ENCODE results near the gene DYNC1H1. TPM values are rescaled to one million over a fixed set of nuclear protein-coding genes. Genes with fewer than 3 reads are reported as not detected.

Gene DYNC1H1
- total and polyA plus RNA-seq, 2 experiments from 2014 or later = 141 to 405 TPM

GRCh38 chr14:102020058-102020971, 55.9 kb downstream of the DYNC1H1 start:
- no peaks in the 10 kb centered on the region for H3K36me3 ChIP-seq (replicated peaks; ENCODE audit: insufficient read depth, low read depth)
- no peak for DNase-seq (ENCODE audit: low spot score)
- no peaks in the 10 kb centered on the region for H3K9me3 ChIP-seq (ENCODE audit: low read depth)
- no peaks in the 10 kb centered on the region for H3K9me2 ChIP-seq (replicated peaks; ENCODE audit: insufficient read depth)
- TF ChIP-seq EZH2 (IDR thresholded peaks at IDR 0.05; ENCODE audit: borderline replicate concordance) = no peak
- H3K27me3 ChIP-seq = no peaks in the 10 kb centered on the region
- H3K79me2 ChIP-seq = no peaks in the 10 kb centered on the region
- H2AFZ ChIP-seq = no peak overlapping the region
- no peaks in the 10 kb centered on the region for H4K20me1 ChIP-seq (ENCODE audit: insufficient read depth, poor library complexity, severe bottlenecking)
- no peaks in the 10 kb centered on the region for H3K4me1 ChIP-seq (ENCODE audit: insufficient read depth)
- H3K4me3 ChIP-seq = no peak overlapping the region
- H3K27ac ChIP-seq = no peak overlapping the region
- 97% methylated on average over 13 of the region's 13 CpGs for WGBS (ENCODE audit: low lambda C conversion rate, missing lambda C conversion rate)
- H3K4me2 ChIP-seq = no peak overlapping the region

GRCh38 chr14:102026934-102027333, 62.6 kb downstream of the DYNC1H1 start:
- Histone ChIP-seq H3K4me1 (ENCODE audit: insufficient read depth) (peaks cover 19% of the 10 kb centered on the region), H3K9me3 (ENCODE audit: low read depth) (no peaks in the 10 kb centered on the region), H3K27me3 (no peaks in the 10 kb centered on the region), H2AFZ (no peak overlapping the region), H3K4me2 (no peak overlapping the region), H3K9me2 (replicated peaks; ENCODE audit: insufficient read depth) (no peaks in the 10 kb centered on the region), H3K4me3 (no peak overlapping the region), H3K36me3 (replicated peaks; ENCODE audit: insufficient read depth, low read depth) (peaks cover 4% of the 10 kb centered on the region), H3K79me2 (no peaks in the 10 kb centered on the region), H4K20me1 (ENCODE audit: insufficient read depth, poor library complexity, severe bottlenecking) (no peaks in the 10 kb centered on the region), H3K27ac (peak overlapping the region; percentile 90)
- 89% methylated on average over 9 of the region's 9 CpGs for WGBS (ENCODE audit: low lambda C conversion rate, missing lambda C conversion rate)
- DNase-seq (ENCODE audit: low spot score) = no peak
- TF ChIP-seq EZH2phosphoT487 (IDR thresholded peaks at IDR 0.05; ENCODE audit: low read depth, severe bottlenecking, unreplicated experiment) = no peak
- TF ChIP-seq CTCF (IDR thresholded peaks at IDR 0.05; ENCODE audit: poor library complexity) = no peak
- no peak for TF ChIP-seq EZH2 (IDR thresholded peaks at IDR 0.05; ENCODE audit: borderline replicate concordance)

- Histone ChIP-seq H4K20me1 (ENCODE audit: insufficient read depth, poor library complexity, severe bottlenecking) (no peaks in the 10 kb centered on the region), H3K36me3 (replicated peaks; ENCODE audit: insufficient read depth, low read depth) (peaks cover 4% of the 10 kb centered on the region), H3K4me1 (ENCODE audit: insufficient read depth) (peaks cover 19% of the 10 kb centered on the region), H3K9me3 (ENCODE audit: low read depth) (no peaks in the 10 kb centered on the region), H3K27me3 (no peaks in the 10 kb centered on the region), H3K9me2 (replicated peaks; ENCODE audit: insufficient read depth) (no peaks in the 10 kb centered on the region), H3K4me2 (no peak overlapping the region), H2AFZ (no peak overlapping the region), H3K79me2 (no peaks in the 10 kb centered on the region), H3K4me3 (no peak overlapping the region), H3K27ac (peak overlapping the region; percentile 90)
- WGBS (ENCODE audit: low lambda C conversion rate, missing lambda C conversion rate) = 97% methylated on average over 6 of the region's 6 CpGs
- TF ChIP-seq EZH2 (IDR thresholded peaks at IDR 0.05; ENCODE audit: borderline replicate concordance) (no peak), CTCF (IDR thresholded peaks at IDR 0.05; ENCODE audit: poor library complexity) (no peak), EZH2phosphoT487 (IDR thresholded peaks at IDR 0.05; ENCODE audit: low read depth, severe bottlenecking, unreplicated experiment) (no peak)
- DNase-seq (ENCODE audit: low spot score) = no peak
Measured at GRCh38 chr14:102027951-102028350, 63.6 kb downstream of the DYNC1H1 start.

GRCh38 chr14:102028733-102029132, 64.4 kb downstream of the DYNC1H1 start:
- Histone ChIP-seq H3K4me3 (no peak overlapping the region), H3K9me2 (replicated peaks; ENCODE audit: insufficient read depth) (no peaks in the 10 kb centered on the region), H3K4me2 (no peak overlapping the region), H2AFZ (no peak overlapping the region), H3K4me1 (ENCODE audit: insufficient read depth) (peaks cover 19% of the 10 kb centered on the region), H3K27me3 (no peaks in the 10 kb centered on the region), H3K79me2 (no peaks in the 10 kb centered on the region), H3K9me3 (ENCODE audit: low read depth) (no peaks in the 10 kb centered on the region), H3K27ac (peak overlapping the region; percentile 90), H4K20me1 (ENCODE audit: insufficient read depth, poor library complexity, severe bottlenecking) (no peaks in the 10 kb centered on the region), H3K36me3 (replicated peaks; ENCODE audit: insufficient read depth, low read depth) (peaks cover 4% of the 10 kb centered on the region)
- 51% methylated on average over 3 of the region's 3 CpGs for WGBS (ENCODE audit: low lambda C conversion rate, missing lambda C conversion rate)
- TF ChIP-seq EZH2 (IDR thresholded peaks at IDR 0.05; ENCODE audit: borderline replicate concordance) (no peak), EZH2phosphoT487 (IDR thresholded peaks at IDR 0.05; ENCODE audit: low read depth, severe bottlenecking, unreplicated experiment) (no peak), CTCF (IDR thresholded peaks at IDR 0.05; ENCODE audit: poor library complexity) (no peak)
- DNase-seq (ENCODE audit: low spot score) = peak; percentile 58

Data from hepatocyte (in vitro differentiated cells).